GM21526 (cell line): Measurements from ENCODE around the gene BOD1L1.

Source experiments
- ATAC-seq: cut with Tn5 transposase; IDR thresholded peaks from one replicate; pipeline ENCODE4 v1.9.1; 2021; ENCODE audit warnings: moderate library complexity; ENCODE audit not compliant: unreplicated experiment, low FRiP score

Gene BOD1L1

DNA sequence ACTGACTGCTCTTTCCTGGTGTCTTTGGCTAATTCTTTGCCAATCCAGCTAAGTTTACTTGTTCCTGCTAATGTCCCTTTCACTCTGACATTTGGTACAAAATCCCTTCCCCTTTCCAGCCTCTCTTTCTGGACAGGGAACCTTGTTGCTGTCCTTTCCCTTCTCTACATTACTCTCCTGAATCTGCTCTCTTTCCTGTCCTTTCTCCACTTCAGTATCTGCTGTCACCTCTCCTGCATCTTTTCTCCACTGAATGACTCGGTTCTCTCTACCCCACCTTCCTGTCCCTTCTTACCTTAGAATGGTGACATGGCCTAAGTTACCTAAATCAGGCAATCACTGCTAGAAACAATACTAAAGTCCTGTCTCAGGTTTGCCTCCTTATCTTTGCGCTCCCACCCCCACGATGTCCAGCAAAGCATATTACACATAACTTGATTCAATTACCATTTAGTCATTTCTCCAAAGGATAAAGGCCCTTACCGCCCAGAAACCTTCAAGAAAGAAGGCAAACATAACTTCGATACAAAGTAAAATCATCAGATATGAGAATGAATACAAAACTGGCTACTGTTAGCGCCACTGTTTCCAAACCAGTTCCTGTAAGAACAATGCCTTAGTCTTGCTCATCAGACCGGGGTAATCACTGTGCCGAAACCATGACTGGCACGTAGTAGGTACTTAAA, 890 bp downstream of the BOD1L1 start:
- no peak for ATAC-seq

DNA sequence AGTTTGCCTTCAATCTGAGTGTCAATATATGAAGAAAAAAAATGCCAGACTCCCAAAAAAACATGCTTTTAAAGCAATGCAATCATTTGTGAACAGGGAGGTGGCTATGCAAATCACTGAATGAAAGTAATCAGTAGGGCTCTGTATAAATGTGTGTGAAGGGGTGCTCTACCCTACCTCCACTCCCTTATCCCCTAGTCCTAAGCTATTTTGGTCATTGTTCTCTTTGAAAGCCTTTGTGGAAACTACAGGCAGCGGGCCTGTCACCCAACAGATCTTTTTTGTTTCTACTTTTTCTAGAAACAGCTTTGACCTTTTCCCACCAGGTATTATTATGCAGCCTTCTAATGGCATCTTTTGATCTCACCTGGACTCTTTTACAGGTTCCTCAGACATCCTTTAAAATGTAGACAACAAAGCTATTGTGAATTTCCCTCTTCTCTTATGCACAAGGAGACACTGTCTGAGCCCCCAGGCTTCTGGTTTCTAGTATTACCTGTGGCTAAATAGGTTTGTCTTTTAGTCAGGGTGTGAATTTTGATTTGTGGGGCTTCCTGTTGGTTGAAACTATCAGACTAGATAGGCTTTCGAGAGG, 9.2 kb downstream of the BOD1L1 start:
- no peak for ATAC-seq

DNA sequence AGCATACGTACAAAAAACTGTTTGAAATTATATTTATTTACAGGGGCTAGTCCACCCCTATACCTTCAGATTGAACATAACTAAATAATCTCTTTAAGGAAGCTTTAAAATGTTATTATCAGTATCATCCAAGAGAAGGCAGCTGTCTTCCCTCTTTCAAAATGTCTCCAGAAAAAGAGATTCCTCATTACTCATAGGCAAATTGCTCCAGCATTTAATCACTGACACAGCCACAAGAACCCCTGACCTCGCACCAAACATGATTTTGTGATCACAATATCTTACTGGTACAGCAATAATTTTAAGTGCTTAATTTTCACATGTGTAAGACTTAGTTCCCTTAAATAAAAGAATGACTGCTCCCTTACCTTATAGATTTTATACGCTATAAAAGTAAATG, 9.7 kb downstream of the BOD1L1 start:
- no peak for ATAC-seq

DNA sequence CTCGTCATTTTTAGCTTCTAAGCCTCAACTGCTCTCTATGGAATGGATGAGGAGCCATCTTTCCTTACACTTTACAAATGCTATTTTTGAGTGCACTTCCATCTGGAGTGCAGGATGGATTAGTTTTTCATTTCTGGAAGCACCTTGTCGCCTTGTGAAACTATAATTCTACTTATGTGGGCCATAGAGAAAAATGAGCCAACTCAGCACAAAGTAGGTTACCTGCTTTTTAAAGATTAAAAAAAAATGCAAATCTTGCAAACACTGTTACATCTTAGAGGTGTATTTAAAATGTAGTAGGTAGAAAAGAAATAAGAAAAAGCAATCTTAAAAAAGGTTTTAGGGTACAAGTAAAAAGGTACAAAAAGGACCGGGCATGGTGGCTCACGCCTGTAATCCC, 10.9 kb downstream of the BOD1L1 start:
- ATAC-seq: no peak

DNA sequence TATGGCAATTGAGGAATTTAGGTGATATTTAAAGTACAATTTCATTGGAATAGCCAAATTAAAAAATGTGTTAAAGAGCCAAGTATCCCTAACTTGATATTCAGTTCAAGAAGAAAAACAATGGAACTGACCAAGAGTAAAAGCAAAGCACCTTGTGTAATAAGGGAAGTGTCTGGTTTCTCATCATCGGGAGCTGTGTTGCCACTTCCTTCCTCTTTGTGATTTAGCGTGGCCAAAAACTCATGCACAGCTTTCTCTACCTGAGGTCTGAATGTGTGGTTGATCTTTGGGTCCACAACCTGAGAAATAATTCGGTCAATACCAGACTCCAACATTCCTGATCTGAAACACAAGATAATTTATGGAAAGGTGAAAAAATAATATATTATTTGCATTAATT, 12.4 kb downstream of the BOD1L1 start:
- peak; percentile 67 for ATAC-seq

DNA sequence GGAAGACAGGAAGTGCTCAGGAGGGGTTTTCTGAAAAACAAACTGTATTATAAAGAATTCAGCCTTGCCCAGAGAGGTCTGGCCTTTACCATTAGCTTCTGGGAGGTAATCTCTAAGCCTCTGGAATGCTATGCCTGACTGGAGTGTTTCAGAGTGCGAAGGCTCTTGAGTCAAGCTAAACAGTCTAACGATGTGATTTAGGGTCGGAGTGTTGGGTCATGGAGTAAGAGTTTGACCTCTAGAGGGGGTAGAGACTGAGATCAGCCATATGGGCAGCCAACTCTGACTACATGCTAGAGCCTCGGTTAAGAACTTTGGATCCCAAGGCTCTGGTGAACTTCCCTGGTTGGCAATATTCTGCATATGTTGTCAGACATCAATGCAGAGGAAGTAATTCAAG, 15.0 kb downstream of the BOD1L1 start:
- ATAC-seq: no peak

DNA sequence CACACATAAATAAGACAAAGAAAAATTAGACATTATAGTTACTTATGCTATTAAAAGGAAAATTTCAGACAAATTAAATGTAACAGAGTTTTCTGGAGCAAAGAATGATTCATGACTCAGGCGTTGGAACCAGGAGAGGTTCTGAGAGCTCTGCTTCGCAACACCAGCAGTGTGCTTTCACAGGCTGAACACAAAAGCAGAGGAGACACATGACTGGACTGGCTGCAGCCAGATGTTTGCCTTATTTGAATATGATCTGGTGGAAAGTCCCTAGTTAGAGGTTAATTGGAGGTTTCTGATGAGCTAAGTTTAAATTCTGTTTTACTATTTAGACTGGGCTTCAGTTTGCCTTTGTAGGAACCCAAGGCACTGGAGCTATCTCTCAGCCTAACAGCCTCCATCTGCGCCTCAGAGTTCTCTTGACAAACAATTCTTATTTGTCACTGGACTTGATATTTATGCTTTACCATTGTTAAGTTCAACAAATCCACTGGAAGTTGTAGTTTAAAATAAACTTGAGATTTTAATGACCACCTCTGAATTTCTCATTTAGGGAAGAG, 16.2 kb downstream of the BOD1L1 start:
- peak; percentile 97 for ATAC-seq

DNA sequence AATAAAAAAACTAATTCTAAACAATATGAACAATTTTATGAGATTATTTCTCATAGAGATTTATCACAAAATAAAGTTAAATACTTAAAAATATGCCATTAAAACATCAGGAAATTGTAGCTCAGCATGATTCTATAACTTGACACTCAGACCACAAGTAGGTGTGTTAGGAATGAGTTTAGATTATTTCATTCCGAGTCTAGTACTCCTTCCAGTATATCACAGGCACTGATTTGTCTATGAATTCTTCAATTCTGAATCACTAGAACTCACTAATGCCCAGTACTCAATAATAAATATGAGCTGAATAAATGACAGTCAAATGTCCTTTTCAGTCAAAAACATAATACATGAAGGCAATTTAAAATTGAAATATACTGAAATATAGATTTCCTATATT, 22.2 kb downstream of the BOD1L1 start:
- no peak for ATAC-seq

DNA sequence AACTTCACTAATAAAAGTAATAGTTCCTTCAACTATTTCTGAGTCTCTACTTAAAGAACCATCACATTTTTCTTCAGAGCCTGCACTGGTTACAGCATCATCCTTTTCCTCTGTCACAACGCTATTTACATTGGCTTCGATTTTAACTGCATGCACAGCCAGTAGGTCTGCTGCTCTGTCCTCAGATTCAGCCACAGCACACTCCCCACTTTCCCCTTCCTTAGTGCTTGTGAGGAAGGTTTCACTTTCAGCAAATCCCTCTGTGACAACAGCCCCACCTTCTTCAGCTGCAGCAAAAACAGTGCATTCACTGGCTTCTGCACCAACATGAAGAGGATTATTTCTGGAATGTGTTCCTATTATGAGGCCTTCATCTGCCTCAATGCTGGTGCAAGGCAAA, 25.7 kb downstream of the BOD1L1 start:
- no peak for ATAC-seq

DNA sequence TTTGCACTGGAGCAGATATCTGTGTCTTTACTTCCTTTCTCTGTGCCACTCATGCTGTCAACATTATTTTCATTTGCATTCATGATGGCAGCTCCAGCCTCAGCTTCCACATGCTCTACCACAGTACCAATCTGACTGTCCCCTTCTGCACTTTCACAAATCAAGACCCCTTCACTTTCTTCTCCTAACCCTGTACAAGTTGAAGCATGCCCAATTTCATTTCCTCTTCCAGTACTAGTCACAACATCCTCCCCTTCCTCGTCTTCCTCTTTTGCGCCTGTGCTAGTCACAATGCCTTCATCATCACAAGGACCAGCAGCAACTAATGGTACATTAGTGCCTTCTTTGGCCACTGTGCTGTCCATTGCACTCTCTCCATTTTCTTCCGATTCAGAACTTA, 26.5 kb downstream of the BOD1L1 start:
- peak; percentile 73 for ATAC-seq

DNA sequence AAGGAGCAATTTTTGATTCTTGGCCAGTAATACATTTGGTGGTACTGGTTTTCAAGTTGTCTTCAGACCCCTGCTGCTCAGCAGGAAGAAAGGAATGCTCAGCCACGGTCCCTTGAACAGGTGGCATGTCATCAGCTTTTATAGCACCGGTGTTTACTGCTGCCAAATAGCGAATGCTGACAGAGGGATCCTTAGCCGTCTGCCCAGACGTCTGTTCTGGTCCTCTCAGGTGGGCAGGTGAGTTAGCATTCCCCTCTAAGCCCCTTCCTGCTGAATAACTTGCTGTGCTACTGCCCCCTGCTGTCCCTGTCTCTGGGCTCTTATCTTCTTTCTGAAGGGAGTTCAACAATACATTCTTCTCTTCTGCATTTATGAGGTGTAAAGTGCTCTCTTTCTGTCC, 28.4 kb downstream of the BOD1L1 start:
- ATAC-seq: no peak

DNA sequence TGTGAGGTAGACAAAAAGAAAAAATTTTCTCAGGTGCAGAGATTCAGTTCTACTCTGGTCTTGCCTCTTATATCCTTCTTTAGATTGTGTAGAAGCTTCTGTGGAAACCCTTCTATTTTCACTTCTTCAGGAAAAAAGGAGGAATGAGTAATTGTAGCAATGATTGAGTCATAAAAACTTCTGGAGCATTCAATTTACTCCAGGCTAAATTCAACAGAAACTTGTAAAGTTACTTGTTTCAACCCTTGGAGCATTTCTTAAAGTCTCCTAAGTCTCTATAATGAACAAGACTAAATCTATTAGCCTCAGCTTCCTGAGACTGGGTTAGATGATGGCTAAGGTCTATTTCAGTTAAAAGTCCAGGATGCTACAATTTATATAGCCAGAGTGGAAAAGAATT, 29.9 kb downstream of the BOD1L1 start:
- no peak for ATAC-seq

DNA sequence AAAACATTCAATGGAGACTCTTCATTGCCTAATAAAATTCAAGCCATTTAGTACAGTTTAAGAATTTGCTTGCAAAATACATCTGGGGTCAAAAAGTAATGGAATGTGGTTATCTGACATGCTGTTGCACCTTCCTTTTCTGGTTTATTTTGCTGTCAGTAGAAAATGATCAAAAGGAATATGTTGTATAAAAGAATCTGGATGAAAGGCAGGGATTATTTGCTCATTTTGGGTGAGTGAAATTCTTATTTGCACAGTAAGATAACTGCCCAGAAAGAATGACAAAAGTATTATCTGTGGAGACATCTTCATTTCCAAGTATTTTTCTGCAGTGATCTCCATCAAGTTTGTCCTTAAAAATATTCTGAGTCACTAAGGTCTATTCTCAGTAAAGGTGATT, 30.4 kb downstream of the BOD1L1 start:
- no peak for ATAC-seq

DNA sequence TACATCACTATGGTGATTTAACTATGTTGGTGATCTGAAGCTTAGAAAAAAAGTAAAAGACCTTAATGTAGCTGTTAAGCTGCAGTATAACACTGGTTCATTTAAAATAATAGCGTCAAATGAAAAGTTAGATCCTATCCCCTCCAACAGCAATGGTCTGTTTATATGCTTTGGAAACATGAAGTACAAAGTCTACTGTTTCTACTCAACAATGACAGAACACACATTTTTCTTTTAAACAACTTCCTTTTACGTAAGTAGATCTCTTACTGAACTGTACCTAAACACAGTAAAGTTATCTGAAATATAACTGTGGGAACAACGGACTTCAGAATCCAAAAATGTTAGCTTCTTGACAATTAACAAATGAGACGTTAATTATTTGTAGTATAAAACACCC, 35.3 kb downstream of the BOD1L1 start:
- no peak for ATAC-seq

DNA sequence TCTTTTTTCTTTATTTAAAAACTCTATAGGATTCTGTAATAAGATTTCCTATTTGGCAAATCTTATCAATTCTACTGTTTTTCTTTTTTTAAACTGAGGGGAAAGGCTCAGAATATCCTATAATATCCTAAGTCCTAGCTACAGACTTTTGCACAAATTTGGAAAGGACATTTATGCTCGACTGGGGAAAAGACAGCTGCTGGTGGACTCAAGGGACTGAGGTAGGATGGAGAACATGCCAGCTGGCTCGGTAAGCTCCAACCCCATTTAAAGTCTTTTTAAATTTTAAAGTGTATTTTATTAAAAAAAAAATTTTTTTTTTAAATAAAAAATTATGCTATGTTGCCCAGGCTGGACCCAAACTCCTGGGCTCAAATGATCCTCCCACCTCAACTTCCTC, 36.8 kb downstream of the BOD1L1 start:
- ATAC-seq: no peak

DNA sequence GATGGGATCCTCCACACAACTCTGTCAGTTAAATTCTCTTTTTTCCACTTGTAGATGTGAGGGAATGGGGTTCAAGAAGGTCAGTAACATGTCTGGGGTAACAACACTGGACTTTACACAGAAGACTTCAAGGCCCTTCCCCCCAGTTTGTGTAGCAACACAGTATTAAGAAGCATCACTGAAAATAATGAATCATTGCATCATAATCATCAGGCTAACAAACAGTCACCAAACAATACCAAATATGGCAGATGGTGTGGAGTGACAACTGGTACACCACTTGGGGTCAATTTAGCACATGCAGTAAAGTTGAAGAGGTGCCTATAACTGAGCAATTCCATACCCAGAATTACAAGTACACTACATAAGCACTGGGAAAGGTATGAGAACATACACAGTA, 38.6 kb downstream of the BOD1L1 start:
- no peak for ATAC-seq

DNA sequence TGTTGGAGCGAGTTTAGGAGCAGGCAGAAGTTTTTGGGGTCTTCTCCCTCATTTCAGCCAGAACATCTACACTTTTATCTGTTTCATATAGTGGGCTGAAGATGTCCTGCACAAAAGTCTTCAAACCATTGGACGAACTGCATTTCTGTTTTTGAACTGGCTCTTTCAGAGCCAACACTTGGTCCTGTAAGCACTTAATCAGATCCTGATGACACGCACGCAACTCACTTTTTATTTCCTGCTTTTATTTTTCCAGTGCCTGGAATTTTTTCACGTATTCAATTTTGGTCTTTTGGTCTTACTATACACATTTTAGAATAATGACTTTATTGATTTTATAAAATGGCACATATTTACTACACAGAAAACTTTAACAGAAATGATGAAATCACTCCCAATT, 43.0 kb downstream of the BOD1L1 start:
- no peak for ATAC-seq

DNA sequence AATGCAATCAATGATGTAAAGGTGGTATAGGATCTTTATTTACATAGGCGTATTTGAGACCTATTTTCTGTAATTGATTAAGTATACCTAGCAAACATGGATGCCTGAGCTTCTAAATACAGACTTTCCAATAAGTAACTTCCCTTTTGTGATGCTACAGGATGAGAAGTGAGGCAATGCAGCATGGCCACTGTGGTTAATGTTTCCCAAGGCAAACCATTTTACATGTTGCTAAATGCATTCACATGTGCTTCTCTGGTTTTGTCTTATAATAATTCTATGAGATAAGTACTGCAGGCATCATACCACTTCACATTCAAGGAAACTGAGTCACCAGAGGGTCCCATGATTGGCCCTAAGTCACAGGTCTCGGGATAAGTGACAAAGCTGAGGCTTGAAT, 47.5 kb downstream of the BOD1L1 start:
- no peak for ATAC-seq

DNA sequence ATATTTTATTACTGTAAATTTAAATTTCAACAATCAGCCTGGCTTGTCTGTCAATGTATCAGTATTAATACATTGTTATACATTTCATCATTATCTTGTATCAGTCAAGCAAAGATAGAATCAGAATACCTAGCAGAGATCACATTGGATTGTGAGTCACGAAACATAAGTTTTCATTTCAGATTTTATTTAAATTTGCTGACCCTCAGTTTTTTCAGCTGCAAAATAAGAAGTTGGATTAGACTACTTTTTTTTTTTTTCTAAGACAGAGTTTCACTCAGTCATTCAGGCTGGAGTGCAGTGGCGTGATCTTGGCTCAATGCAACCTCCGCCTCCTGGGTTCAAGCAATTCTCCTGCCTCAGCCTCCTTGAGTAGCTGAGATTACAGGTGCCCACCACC, 49.9 kb downstream of the BOD1L1 start:
- ATAC-seq: no peak

DNA sequence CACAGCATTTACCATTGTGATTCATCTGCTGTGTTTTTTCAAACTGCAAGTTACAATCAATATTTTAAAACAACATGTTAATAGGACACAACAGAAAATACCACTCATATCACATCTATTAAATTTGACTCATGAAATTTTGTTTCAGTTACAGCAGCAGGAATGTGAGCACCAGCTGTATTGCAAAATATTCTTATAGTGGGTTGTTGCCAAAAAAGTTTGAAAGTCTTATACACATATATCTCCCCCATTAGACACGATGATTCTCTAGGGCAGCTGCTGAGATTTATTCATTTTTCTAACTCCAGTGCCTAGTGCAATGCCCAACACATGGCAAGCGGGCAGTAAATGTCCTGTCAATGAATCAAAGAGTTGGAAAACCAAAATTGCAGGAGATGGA, 56.6 kb downstream of the BOD1L1 start:
- ATAC-seq: no peak

DNA sequence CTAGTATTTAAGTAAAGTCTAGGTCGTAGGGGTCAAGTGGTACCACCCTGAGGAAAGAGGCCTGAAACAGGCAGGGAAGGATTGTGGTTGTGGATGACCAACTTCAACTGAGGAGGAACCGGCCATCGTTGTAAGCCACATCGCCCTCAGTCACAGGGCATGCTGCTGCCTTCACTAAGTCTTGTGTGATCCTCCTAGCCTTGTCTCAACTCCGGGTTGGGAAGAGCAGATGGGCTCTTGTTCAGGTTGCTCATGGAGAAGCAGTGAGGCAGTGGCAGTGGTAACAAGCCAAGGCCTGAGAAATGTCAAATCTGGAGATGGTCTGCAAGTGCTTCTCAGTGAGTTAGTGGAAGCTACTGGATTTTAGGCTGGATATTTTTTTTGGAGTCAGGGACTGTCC, 60.4 kb downstream of the BOD1L1 start:
- no peak for ATAC-seq

DNA sequence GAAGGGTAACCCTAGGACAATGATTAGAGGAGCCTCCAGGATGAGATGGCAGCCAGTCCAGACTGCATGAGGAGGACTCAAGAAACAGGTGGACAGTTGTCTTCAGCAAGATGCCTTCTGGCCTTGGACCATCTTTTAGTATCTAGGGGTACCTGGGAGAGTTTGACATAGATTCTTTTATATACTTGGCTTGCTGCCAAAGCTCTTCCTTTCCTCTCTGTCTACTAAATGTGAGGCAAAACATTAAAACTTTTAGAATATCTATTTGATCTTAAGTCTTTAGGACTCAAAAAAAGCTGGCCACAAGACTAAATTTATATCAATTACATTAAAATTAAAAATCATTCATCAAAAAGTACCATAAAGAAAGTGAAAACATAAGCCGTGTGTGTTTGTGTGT, 64.6 kb downstream of the BOD1L1 start:
- no peak for ATAC-seq
